ENCODE measurements around the gene ZNF672.
A peak's percentile ranks its signal among the peaks of the same experiment; 100 is the strongest.

ZNF672 gene

DNA sequence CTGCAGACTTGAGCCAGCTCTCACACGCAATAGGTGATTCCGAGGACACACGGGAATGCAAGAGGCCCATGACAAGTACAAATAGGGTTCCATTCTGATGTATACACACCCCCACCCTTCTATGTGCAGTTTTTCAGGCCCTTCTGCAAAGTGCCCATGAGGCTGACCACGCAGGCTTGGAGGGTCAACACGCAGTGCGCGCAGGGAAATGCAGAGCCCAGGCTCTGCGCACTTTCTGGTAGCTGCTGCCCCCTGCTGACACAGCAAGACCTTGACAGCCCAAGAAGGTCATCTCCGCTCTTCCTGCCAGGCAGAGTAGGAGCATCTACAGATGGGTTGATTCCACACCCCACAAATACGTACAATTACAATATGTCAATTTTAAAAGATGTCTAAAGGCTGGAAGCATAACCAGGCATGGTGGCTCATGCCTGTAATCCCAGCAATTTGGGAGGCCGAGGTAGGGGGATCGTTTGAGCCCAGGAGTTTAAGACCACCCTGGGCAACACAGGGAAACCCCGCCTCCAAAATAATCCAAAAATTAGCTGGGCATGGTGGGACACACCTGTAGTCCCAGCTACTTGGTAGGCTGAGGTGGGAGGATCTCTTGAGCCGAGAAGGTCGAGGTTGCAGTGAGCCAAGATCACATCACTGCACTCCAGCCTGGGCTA is 30.8 kb upstream of the ZNF672 start:
- peak; percentile 72 for DNase-seq
- Mint-ChIP-seq H3K27ac (no peak overlapping the region), H3K36me3 (peaks cover 8% of the 10 kb centered on the region), H3K4me1 (peaks cover 9% of the 10 kb centered on the region), H3K9me3 (no peaks in the 10 kb centered on the region), H3K4me3 (no peak overlapping the region), H3K27me3 (peaks cover 9% of the 10 kb centered on the region)
- CTCF ChIA-PET: interaction anchor here (0.7 to 6.0 kb wide), 10 partner anchors 11 to 564 kb away, joined by 3 to 63 read pairs (median 5); no protein-coding TSS in a partner anchor

DNA sequence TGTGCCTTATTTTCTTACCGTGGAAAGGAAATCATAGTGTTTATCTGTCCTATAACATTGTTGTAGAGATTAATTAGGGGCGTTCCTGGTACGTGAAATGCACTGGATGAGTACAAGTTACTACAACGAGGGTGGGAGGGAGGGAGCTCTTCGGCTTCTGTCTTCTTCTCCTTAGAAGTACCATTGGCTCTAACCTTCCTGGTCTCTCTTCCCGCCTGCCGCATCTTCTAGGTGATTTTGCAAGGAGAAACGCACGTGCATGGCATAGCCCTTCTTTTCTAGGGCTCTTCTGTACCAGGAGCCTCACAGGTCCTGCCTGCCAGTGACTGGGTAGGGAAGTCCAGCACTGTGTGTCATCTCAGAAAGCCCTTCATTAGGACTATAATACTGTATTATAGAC is 29.1 kb upstream of the ZNF672 start:
- H3K27me3 Mint-ChIP-seq: peaks cover 4% of the 10 kb centered on the region
- peaks cover 9% of the 10 kb centered on the region for H3K4me1 Mint-ChIP-seq
- no peak for DNase-seq
- no peak overlapping the region for H3K4me3 Mint-ChIP-seq
- H3K27ac Mint-ChIP-seq: no peak overlapping the region
- CTCF ChIA-PET: interaction anchor here (6.0 kb wide), 1 partner anchor 187 kb away, joined by 63 read pairs; no protein-coding TSS in a partner anchor
- H3K9me3 Mint-ChIP-seq: no peaks in the 10 kb centered on the region
- H3K36me3 Mint-ChIP-seq: peaks cover 22% of the 10 kb centered on the region

DNA sequence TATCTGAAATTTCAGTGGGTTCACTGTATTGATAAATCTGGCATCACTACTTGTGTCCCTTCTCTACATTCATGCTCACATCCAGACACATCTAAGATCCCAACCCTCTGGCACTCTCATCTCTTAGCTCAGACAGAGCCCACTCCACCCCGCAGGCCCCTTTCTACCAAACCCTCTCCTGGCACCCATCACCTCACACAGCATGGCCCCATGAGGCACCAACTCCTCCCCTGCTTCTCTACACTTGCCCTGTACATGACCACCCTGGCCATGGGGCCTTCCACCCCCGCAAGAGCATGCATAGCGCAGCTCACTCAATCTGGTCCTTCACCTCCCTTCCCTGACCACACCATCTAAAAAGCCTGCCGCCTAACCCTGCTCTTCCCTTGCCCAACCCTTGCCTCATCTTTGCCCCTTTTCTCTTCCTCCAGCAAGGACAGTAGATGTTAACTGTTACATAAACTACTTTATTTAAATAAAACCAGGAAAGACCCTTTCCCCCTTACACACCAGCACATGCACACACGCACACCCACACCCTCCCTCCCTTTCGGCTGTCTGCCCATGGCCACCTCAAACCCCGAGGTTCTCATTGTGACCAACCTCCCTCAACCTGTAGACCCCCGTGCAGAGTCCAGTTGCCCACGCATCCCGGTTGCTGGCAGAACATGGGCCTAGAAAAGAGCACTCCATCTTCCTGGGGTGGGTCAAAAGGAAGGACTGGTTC is 27.9 kb upstream of the ZNF672 start:
- Mint-ChIP-seq H3K36me3 (peaks cover 33% of the 10 kb centered on the region), H3K4me1 (peaks cover 5% of the 10 kb centered on the region), H3K27me3 (no peaks in the 10 kb centered on the region), H3K4me3 (no peak overlapping the region), H3K27ac (peak overlapping the region; percentile 28), H3K9me3 (no peaks in the 10 kb centered on the region)
- no peak for DNase-seq
- CTCF ChIA-PET: no interaction called here

DNA sequence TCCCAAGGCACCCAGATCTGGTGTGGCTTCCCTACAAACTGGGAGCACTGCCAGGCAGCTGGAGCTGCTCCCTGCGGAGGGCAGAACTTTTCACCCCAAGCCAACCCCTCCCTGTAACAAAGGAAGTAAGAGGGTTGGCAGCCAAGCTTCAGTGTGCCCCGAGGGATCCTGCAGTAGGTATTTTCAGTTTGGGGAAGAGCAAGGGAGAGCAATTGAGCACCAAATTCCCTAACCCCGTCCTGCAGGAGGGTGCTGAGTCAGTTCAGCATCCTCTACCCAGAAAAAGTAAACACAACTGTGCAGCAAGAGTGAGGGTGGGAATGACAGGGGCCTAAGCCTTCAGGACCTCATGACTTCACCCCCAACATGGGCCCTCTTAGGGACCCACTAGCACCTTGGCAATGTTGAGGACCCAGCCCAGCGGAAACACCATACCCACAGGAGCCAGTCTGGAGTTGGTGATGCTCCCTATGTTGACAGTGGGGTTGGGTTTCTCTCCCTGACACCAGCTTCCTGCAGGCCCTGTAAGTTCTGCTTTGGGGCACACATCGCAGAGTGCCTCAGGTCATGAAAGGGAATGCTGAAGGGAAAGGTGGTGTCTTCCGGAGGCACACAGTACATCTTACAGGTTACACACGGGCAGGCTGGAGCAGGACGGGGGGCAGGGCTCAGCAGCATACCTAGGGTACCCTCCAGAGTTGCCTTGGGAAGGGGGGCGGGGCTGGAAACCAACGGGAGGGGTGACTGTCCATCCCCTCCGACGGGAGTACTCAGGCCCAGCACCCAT is 27.1 kb upstream of the ZNF672 start:
- no peak overlapping the region for H3K4me3 Mint-ChIP-seq
- CTCF ChIA-PET: no interaction called here
- H3K9me3 Mint-ChIP-seq: no peaks in the 10 kb centered on the region
- peaks cover 40% of the 10 kb centered on the region for H3K36me3 Mint-ChIP-seq
- H3K27me3 Mint-ChIP-seq: no peaks in the 10 kb centered on the region
- H3K27ac Mint-ChIP-seq: no peak overlapping the region
- peaks cover 9% of the 10 kb centered on the region for H3K4me1 Mint-ChIP-seq
- no peak for DNase-seq

DNA sequence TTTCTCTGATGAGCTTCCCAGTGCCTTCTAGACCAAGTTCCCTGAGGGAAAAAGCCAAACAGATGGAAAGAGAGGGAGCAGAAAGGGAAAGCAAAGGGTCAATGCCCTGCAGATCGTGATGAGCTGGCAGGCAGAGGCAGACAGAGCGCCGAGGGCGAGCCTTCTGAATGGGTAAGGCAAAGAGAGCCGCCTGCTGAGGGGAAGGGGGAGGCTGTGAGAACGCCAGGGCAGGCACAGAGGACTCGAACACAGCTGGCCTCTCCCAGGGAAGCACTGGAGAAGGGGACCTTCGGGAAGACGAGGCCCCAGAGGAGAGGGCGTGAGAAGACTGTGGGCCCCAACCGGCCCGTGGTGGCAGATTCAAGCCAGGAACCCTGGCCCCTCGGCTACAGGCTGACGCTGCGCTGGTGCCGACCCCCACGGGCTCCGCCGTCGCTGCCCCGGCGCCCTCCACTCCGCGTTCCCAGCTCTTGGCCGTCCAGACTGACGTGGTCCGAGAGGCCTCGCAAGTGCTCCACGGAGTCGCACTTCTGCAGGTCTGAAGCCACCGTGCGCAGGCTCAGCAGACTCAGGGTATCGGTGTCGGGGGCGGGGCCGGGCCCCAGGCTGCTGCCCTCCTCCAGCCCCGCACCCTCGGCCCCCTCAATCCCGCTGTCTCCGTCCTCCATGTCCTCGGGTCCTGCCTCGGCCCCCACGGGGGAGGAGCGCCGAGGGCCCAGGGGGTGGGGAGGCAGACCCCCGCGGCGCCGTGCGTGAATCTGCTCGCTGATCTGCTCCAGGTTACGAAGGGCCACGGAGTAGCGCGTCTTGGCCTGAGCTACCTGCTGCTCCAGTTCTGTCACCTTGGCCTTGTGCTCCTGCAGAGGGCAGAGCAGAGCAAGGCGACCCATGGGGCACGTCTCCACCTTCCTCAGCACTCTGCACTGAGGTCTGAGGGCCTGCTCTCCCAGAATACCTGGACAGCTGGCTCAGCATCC is 26.2 kb upstream of the ZNF672 start:
- CTCF ChIA-PET: no interaction called here
- no peak overlapping the region for H3K27ac Mint-ChIP-seq
- H3K27me3 Mint-ChIP-seq: no peaks in the 10 kb centered on the region
- no peak overlapping the region for H3K4me3 Mint-ChIP-seq
- H3K4me1 Mint-ChIP-seq: peaks cover 17% of the 10 kb centered on the region
- DNase-seq: no peak
- H3K36me3 Mint-ChIP-seq: peaks cover 47% of the 10 kb centered on the region
- H3K9me3 Mint-ChIP-seq: no peaks in the 10 kb centered on the region

DNA sequence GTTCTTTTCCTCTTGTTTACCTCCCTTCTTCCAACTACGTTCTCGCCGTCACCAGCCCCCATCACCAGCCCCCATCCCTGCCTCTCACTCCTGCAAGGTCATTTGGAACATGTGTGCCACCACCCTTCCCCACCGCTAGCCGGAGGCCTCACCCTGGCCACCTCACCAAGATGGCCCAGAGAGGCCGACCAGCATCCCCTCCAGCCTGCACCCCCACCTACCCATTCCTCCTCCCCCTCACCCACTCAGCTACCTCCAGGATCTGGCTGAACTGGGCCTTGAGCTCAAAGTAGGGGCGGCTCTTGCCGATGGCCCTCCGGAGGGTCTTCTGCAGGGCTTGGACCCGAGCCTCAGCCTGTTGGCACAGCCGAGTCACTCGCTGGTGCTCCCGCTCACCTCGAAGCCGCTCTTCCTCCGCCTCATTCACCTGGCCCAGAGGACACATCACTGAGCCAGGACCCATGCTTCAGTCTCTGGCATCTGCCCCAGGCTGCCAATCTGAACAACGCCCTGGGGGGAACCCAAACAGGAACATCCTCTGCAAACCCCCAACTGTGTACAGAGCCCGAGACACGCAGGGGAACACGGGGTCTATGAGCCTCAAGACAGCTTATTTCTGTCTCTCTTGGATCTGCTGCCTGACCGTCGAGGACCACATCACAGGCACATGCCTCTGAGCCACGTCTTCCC is 25.1 kb upstream of the ZNF672 start:
- Mint-ChIP-seq H3K9me3 (no peaks in the 10 kb centered on the region), H3K27me3 (no peaks in the 10 kb centered on the region), H3K4me3 (no peak overlapping the region), H3K36me3 (peaks cover 53% of the 10 kb centered on the region), H3K27ac (no peak overlapping the region), H3K4me1 (peaks cover 28% of the 10 kb centered on the region)
- no peak for DNase-seq
- CTCF ChIA-PET: interaction anchor here (1.0 kb wide), 1 partner anchor 409 kb away, joined by 3 read pairs; no protein-coding TSS in a partner anchor

DNA sequence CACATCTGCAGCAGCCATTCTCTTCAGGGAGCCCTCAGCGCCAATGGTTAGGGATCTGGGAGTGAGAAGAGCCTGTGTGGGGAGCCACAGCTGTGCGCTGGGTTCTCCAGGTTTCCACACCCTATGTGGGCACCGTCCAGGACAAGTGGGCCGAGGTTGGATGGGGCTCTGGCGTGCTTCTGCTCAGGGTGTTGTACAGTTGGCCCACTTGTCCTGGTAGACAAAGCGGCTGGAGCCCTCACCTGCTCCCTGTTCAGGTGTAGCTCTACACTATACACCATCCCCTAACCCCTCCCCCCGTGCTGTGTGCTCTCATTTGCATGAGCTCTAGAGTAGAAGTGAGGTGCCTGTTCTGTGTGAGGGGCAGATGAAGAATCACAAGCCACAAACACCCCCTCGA is 24.5 kb upstream of the ZNF672 start:
- peaks cover 35% of the 10 kb centered on the region for H3K4me1 Mint-ChIP-seq
- peak overlapping the region; percentile 26 for H3K27ac Mint-ChIP-seq
- no peak overlapping the region for H3K4me3 Mint-ChIP-seq
- no peak for DNase-seq
- peaks cover 56% of the 10 kb centered on the region for H3K36me3 Mint-ChIP-seq
- CTCF ChIA-PET: interaction anchor here (0.5 to 1.0 kb wide), 2 partner anchors 75 to 409 kb away, joined by 3 read pairs; no protein-coding TSS in a partner anchor
- no peaks in the 10 kb centered on the region for H3K27me3 Mint-ChIP-seq
- H3K9me3 Mint-ChIP-seq: no peaks in the 10 kb centered on the region

DNA sequence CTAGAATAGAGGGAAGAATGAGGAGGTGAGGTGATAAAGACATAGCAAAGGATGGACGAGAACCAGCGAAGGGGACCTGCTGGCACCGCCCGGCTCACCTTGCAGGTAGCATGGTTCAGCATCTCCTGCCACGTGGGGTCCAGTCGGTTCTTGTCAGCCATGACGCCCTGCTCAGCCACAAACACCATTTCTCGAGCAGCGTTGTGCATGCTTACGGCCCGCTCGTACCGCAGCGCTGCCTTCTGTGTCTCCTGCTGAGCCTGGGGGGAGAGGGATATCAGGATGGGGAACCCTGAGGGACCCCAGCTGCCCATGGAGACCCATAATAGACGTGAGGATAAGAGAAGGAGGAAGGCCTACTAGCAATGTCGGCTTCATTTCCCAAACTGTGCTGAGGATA is 23.7 kb upstream of the ZNF672 start:
- DNase-seq: no peak
- no peak overlapping the region for H3K4me3 Mint-ChIP-seq
- H3K27ac Mint-ChIP-seq: peak overlapping the region; percentile 67
- CTCF ChIA-PET: no interaction called here
- no peaks in the 10 kb centered on the region for H3K27me3 Mint-ChIP-seq
- peaks cover 43% of the 10 kb centered on the region for H3K4me1 Mint-ChIP-seq
- H3K36me3 Mint-ChIP-seq: peaks cover 61% of the 10 kb centered on the region
- H3K9me3 Mint-ChIP-seq: no peaks in the 10 kb centered on the region

DNA sequence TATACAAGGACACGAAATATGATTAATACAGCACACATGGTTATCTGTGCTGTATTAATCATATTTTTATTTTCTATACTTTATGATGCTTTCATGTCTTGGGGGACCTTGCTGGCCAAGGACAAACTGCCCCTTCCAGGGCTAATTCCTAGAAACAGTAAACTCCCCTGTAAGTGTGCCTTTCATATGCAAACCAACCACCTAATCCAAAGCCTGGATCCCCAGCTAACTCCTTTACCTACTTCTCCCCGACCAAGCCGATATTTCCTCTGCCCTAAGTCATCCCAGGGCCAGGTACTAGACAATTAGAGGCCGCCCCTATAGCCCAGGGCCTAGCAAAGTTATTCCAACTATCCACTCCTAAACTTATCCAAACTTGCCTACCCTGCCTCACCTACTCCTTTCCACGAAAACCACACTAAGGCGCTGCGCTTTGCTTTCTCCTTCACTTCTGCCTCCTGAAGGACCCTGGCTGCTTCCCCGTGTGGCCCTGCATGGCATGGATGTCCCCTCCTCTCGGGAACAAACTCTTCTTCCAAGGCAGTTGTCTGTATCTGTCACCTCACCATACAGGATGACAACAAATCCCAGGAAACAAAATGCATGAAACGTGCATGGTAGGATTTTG is 22.5 kb upstream of the ZNF672 start:
- peaks cover 53% of the 10 kb centered on the region for H3K4me1 Mint-ChIP-seq
- DNase-seq: no peak
- no peaks in the 10 kb centered on the region for H3K27me3 Mint-ChIP-seq
- H3K36me3 Mint-ChIP-seq: peaks cover 69% of the 10 kb centered on the region
- H3K4me3 Mint-ChIP-seq: no peak overlapping the region
- no peaks in the 10 kb centered on the region for H3K9me3 Mint-ChIP-seq
- peak overlapping the region; percentile 91 for H3K27ac Mint-ChIP-seq
- CTCF ChIA-PET: no interaction called here

DNA sequence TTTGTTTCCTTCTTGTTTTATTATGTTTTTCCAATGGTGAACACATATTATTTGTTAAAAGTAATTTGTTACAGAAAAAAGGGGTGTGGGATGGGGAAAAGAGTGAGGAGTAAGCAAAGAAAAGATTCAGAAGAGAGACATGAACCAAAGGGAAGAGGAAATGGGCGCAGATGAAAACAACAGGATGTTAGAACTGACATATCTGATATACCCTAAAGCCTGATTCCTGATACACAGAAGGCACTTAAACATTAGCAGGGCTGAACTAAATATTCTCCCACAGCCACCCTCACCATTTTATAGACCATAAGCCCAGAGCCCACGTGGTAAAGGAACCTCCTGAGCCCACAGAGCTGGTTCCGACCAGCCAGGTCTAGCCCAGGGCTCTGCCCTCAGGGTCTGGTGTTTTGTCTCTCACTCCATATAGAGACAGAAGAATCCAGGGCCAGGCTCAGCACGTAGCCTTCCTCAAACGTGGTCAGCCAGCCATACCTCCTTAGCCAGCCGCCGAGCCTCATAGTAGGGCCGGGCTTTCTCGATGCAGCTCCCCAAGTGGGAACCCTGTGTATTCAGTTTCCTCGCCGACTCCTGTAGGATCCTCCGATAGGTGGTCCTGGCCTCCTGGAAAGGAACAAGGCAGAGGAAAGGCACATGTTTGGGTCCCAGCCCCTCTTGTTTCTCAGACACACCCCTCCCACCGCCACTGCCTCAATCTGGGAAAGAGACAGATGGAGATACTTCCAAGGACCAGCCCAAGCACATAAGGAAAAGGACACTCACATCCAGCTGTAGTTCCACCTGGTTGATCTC is 21.8 kb upstream of the ZNF672 start:
- Mint-ChIP-seq H3K9me3 (no peaks in the 10 kb centered on the region), H3K4me3 (no peak overlapping the region), H3K27me3 (no peaks in the 10 kb centered on the region), H3K27ac (peak overlapping the region; percentile 91), H3K4me1 (peaks cover 58% of the 10 kb centered on the region), H3K36me3 (peaks cover 69% of the 10 kb centered on the region)
- CTCF ChIA-PET: no interaction called here
- no peak for DNase-seq

DNA sequence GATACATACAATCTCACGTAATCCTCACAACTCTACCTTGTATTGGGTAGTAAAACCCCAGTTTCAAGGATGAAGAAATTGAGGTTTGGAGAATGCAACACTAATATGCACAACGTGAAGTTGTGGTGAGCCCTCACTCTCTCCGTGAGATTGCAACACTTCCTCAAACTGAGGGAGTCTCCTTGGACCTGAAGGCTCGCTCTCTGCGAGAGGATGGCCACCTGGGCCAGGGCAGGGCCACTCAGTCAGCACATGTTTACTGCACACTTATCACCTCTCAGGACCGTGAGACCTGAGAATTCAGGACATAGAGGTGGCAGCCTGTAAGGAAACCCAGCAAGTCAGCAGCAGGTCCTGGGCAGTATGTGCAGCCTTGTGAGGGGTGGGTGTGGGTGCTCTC is 21.0 kb upstream of the ZNF672 start:
- peaks cover 66% of the 10 kb centered on the region for H3K4me1 Mint-ChIP-seq
- no peaks in the 10 kb centered on the region for H3K27me3 Mint-ChIP-seq
- CTCF ChIA-PET: no interaction called here
- H3K36me3 Mint-ChIP-seq: peaks cover 70% of the 10 kb centered on the region
- H3K9me3 Mint-ChIP-seq: no peaks in the 10 kb centered on the region
- H3K27ac Mint-ChIP-seq: peak overlapping the region; percentile 91
- no peak overlapping the region for H3K4me3 Mint-ChIP-seq
- DNase-seq: no peak
